ENCODE measurements around the gene NLRP8.

DNA sequence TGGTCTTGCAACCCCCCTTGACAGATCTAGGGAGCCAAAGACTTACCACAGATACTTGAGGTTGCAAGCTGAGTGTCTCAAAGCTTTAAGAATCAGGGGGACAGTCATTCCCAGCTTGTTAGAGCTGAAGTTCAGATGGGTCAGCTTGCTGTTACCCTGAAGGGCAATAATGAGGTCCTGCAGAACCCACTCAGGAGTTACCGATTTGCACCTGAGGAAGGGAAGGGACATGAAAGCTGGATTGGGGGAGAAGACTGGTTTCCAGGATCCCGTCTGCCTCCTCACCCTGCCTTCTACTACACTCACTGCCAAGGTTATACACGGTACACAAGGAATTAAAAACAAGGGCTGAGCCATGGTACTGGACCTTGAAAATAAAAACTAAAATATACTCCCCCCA, 39.9 kb upstream of the NLRP8 start:
- TF ChIP-seq, protein P1, sequence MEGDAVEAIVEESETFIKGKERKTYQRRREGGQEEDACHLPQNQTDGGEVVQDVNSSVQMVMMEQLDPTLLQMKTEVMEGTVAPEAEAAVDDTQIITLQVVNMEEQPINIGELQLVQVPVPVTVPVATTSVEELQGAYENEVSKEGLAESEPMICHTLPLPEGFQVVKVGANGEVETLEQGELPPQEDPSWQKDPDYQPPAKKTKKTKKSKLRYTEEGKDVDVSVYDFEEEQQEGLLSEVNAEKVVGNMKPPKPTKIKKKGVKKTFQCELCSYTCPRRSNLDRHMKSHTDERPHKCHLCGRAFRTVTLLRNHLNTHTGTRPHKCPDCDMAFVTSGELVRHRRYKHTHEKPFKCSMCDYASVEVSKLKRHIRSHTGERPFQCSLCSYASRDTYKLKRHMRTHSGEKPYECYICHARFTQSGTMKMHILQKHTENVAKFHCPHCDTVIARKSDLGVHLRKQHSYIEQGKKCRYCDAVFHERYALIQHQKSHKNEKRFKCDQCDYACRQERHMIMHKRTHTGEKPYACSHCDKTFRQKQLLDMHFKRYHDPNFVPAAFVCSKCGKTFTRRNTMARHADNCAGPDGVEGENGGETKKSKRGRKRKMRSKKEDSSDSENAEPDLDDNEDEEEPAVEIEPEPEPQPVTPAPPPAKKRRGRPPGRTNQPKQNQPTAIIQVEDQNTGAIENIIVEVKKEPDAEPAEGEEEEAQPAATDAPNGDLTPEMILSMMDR (IDR thresholded peaks at IDR 0.05; ENCODE audit: low read depth, low read length, missing input control) = no peak
- TF ChIP-seq HNF4A (conservative IDR thresholded peaks at IDR 0.05) = no peak
- TF ChIP-seq, protein P2, sequence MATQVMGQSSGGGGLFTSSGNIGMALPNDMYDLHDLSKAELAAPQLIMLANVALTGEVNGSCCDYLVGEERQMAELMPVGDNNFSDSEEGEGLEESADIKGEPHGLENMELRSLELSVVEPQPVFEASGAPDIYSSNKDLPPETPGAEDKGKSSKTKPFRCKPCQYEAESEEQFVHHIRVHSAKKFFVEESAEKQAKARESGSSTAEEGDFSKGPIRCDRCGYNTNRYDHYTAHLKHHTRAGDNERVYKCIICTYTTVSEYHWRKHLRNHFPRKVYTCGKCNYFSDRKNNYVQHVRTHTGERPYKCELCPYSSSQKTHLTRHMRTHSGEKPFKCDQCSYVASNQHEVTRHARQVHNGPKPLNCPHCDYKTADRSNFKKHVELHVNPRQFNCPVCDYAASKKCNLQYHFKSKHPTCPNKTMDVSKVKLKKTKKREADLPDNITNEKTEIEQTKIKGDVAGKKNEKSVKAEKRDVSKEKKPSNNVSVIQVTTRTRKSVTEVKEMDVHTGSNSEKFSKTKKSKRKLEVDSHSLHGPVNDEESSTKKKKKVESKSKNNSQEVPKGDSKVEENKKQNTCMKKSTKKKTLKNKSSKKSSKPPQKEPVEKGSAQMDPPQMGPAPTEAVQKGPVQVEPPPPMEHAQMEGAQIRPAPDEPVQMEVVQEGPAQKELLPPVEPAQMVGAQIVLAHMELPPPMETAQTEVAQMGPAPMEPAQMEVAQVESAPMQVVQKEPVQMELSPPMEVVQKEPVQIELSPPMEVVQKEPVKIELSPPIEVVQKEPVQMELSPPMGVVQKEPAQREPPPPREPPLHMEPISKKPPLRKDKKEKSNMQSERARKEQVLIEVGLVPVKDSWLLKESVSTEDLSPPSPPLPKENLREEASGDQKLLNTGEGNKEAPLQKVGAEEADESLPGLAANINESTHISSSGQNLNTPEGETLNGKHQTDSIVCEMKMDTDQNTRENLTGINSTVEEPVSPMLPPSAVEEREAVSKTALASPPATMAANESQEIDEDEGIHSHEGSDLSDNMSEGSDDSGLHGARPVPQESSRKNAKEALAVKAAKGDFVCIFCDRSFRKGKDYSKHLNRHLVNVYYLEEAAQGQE (IDR thresholded peaks at IDR 0.05) = no peak
- no peak for TF ChIP-seq NR2F2 (IDR thresholded peaks at IDR 0.05)
- TF ChIP-seq, protein P3, sequence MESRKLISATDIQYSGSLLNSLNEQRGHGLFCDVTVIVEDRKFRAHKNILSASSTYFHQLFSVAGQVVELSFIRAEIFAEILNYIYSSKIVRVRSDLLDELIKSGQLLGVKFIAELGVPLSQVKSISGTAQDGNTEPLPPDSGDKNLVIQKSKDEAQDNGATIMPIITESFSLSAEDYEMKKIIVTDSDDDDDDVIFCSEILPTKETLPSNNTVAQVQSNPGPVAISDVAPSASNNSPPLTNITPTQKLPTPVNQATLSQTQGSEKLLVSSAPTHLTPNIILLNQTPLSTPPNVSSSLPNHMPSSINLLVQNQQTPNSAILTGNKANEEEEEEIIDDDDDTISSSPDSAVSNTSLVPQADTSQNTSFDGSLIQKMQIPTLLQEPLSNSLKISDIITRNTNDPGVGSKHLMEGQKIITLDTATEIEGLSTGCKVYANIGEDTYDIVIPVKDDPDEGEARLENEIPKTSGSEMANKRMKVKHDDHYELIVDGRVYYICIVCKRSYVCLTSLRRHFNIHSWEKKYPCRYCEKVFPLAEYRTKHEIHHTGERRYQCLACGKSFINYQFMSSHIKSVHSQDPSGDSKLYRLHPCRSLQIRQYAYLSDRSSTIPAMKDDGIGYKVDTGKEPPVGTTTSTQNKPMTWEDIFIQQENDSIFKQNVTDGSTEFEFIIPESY (IDR thresholded peaks at IDR 0.05) = no peak
- no peak for TF ChIP-seq FOXA1 (IDR thresholded peaks at IDR 0.05)
- TF ChIP-seq RAD21 (IDR thresholded peaks at IDR 0.05) = no peak
- TF ChIP-seq, protein P4, sequence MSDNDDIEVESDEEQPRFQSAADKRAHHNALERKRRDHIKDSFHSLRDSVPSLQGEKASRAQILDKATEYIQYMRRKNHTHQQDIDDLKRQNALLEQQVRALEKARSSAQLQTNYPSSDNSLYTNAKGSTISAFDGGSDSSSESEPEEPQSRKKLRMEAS (IDR thresholded peaks at IDR 0.05) = no peak
- TF ChIP-seq YY1 (IDR thresholded peaks at IDR 0.05) = no peak
